Fibroblast of gingiva (primary cell): ENCODE measurements around the gene RAB17.
"Not testable (repeated sequence)": the region's sequence is repeated elsewhere in the genome, so short reads cannot be mapped to it uniquely, and the experiment has no call there.

Source experiments
- DNase-seq: peaks from one replicate; pipeline ENCODE4 v3.0.0-alpha.2; 2011; ENCODE audit warnings: low read depth

Gene RAB17

DNA sequence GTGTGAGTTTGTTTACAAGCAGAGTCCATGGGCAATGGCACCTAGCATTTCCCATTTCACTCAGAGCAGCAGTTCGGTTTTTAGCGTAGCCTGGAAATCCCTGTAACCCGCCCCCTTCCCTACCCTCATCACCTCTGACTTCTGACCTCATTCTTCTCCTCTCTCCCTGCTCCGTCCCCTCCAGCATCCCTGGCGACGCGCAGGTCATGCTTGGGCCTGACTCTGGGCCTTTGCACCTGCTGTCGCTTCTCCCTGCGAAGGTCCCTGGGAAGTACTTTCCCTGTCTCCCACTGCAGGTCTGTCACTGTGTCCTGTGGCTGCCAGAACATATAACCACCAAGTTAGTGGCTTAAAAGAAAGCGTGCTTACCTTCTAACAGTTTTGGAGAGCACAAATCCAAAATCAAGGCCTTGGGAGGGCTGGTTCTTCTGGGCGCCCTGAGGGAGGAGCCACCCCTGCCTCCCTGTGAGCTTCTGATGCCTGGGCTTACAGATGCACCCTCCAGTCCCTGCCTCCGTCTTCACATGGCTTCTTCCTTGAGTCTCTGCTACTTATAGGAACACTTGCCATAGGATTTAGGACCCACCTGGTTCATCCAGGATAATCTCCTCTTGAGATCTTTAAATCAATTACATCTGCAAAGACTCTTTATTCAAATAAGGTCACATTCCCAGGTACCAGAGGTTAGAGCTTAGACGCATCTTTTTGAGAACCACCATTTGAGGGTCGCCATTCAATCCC, 8.1 kb upstream of the RAB17 start:
- DNase-seq: no peak

DNA sequence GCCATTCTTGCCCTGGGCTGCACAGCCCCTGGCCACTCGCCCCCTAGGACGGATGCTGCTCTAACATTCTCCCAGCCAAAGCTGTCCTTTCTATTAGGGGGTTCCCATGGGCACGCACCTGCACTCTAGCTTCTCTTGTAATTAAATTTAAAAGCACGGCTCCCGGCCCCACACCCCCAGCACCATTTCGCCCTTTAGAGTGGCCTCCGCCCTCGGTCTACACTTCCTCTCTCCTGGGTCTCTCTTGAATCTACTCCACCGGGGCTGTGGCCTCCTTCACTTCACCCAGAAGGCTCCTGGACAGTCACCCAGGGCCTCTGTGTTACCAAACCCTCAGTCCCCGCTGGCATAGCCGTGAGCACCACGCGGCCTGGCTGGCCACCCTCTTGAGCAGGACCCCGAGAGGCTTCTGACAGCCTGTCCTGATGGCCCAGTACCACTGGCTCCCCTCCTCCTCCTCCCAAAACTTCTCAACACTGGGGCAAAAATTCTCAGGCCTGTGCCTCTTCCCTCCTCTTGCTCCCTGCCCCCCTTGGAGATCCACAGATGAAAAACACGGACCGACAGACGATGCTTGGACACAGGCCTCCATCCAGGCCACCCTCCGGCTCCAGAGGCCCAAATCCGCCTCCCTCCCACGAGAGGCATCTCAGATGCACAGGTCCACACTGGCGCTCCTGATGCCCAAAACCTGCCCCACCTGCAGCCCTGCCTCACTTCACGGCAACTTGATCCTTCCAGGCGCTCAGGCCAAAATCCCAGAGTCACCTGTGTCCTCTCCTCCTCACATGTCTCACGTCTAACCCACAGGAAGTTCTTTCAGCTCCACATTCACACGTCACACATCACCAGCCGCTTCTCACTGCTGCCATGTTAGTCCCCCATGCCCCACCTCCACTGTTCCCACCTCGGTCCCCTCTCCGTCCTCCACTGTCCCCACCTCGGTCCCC, 6.9 kb upstream of the RAB17 start:
- no peak for DNase-seq

DNA sequence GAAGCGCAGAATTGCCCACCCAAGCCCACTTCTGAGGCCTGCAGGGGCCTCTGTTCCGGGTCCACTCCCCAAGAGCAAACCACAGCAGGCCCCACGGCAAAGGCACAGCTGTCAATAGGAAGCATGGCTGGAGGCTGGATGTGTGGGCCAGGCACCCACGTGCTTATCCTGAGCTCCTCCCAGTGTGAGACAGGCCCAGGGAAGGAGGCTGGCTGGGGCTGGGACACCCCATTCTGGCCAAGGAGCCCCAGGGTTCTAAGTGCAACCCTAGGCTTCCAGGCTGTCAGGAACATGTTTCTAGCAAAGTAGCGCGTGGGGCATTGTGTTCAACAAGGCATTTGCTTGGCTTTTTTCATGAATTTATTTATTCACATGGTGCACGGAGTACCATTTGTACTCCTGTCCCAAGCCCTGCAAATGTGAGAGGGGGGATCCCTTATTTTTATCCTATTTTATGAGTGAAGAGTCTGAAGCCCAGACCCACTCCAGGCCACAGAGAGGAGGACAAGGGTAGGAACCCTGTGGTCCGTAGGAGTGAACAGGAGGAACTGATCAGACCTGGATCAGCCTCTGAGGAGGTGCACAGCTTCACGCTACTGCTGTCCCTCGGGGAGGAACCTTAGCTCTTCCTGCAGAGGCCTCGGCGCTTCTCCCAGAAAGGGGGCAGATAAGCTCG, 6.1 kb upstream of the RAB17 start:
- no peak for DNase-seq

DNA sequence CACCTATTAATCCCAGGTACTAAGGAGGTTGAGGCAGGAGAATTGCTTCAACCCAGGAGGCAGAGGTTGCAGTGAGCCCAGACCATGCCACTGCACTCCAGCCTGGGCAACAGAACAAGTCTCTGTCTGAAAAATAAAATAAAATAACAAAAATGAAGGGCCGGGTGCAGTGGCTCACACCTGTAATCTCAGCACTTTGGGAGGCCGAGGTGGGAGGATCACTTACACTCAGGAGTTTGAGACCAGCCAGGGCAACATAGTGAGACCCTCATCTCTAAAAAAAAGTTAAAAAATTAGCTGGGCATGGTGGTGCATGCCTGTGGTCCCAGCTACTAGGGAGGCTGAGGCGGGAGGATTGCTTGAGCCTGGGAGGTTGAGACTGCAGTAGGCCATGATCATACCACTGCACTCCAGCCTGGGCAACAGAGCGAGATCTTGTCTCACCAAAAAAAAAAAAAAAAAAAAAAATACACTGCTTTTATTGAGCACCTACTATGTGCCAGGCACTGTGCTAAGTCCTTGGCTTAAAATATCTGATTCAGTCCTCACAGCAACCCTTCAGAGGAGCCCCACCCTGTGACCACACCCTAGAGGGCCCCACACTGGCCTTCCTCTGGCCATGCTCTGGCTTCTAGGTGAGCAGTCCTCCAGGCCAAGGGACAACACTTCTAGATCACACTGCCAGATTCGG, 5.4 kb upstream of the RAB17 start:
- not testable (repeated sequence) for DNase-seq

DNA sequence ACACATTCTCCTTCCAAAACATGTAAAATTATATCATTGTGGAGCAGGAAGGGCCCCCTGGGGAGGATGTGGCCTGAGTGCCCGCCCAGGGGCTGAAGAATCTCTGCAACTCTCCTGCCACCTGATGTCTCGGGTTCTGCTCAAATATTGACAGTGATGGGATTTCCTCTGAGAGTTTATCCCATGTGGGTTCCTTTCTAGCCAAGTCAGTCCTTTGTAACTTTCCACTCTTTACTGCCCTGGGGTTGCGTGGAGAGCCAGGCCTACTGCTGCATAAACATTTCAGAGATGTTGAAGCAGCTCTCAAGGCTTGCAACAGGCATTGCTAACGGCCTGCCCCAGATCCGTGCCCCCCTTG, 4.0 kb upstream of the RAB17 start:
- no peak for DNase-seq

DNA sequence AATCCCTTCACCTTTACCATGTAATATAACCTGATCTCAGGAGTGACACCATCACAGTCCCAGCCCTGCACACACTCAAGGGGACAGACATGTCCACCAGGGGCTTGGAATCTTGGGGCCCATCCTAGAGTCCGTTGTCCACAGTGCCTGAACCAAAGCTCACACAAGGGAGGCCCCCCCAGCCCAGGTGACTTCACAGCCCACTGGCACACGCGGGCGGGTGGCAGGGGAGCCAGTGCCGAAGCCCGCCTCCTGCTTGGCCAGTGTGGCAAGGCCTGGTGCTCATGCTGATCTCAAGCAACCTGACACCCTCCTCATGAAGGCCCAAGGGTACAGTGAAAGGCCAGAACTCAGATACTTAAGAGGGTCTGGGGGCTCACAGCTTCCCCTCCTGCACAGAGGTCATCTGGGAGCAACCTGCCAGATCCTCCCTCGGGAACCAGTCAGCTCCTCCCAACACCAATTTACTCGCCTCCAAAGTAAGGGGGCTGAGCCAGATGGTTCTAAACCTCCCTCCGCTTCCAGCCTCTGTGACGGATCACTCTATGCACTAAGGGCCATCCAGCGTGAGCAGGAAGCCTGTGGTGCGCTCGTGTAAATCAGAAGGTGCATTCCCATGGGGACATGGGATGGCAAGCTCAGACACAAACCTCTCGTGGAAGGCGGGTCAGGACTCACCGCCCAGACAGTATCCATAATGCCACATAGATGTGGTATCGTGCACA, 3.2 kb upstream of the RAB17 start:
- DNase-seq: no peak

DNA sequence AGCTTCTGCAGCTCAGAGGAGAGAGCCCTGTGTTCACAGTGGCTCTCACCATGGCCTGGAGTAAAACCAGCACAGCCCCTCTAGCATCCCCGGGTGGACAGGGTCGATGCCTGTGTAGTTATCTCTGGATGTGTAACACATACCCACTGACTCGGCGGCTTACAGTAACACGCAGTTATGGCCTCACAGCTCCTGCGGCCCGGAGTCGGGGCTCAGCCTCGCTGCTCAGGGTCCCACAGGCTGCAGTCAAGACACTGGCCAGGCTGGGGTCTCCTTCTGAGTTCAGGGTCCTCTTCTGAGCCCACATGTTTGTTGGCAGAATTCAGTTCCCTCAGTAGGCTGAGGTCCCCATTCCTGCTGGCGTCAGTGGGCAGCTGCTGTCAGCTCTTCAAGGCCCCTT, 2.5 kb upstream of the RAB17 start:
- DNase-seq: no peak

DNA sequence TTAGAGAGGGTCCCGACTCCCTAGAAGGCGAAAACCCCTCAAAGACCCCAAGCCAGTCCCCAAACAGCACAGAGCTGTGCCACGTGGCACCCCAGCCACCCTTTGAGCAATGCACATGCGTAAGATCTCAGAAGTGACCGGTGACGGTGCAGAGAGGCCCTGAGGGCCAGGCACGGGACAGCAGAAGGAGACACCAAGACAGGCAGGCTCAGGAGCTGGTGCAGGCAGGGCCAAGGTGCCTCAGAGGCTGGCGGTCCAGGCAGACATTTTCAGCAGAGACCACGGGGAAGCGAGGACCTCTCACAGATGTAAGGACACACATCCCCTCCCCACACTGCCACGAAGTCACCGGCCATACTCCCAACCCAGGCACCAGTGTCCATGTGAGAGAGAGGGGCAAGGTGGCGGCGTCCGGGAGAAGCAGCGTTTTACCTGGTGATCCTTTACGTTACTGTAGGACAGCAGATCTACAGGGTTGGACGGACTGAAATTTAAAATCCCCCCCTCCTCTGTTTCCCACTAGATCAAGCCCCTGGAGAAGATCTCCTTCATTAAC, 2.0 kb upstream of the RAB17 start:
- no peak for DNase-seq

DNA sequence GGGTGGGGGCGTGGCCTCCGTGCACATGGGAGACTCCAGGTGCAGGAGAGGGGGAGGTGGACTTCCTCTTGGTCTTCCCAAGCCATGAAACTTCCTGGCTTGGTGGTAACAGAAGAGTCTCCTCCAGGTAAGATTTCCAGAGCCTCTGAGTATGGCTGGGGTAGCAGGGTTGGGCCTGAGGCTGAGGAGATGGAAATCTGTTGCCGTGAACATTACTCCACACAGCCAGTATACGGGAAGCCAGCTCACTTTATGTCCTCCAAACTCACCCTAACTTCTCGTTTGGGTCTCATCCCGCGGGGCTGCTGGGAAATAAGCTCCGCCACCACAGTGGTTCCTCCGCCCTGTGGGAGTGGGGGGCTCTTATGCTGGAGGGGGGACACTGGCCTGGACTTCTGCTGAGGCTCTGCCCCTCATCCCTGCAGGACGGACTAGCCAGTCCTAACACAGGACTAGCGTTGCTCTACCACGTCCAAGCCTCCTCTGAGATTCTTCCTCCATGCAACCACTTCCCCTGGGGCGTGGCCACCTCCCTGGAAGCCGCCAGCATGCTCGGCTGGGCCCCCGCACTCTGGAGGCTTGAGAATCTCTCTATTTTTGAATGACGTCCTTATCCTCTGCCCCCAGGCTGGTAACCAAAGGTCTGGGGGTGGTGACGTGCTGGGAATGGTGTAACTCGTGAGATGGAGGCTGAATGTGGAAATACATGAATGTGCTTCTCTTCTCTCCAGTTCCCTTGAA, 777 bp upstream of the RAB17 start:
- DNase-seq: no peak

DNA sequence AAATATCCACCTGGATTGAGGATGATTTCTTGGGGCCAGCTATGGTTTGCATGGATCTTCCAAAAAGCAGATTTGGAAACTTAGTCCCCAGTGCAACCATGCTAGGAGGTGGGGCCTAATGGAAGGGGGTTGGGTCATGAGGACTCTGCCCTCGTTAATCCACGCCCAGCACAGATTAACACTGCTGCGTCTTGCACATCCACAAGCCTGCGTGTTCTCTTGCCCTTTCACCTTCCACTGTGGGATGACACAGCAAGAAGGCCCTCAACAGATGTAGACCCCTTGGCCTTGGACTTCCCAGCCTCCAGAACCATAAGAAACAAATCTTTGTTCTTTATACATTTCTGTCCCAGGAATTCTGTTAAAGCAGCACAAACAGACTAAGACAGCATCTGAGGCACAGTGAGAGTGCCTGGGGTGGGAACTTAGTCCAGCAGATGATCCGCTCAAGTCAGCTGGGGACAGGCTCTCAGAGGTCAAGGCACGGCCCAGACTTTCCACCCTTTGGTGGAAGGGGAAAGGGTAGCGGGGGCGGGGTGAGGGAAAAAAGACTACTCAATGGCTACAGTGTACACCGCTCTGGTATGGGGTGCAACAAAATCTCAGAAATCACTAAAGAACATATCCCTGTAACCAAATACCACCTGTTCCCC, 2.4 kb downstream of the RAB17 start:
- DNase-seq: no peak

DNA sequence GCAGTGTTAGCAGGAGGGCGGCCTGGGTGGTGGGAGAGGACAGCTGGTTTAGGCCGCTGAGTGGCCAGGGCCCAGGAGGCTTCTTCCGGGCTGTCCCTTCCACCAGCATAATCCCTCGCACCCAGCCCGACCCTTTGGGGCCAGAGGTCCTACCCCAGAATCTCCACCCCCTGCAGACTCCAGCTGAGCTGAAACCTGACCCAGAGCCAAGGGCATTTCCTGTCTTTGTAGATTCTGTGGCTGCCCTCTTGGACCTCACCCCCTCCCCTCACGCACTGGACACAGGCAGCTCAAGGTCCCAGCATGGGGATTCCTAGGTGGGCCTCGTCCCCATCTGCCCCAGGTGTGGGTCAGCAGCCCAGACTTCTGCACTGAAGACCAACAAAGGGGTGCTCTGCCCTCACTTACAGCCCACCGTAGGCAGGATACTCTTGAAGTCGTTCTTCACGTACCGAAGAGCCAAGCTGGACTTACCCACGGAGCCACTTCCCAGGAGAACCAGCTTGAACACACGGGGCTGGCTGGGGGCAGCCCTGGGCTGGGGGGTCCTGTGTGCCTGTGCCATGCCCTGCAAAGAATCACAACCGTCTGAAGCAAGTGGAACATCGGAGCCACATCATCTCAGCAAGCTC, 4.8 kb downstream of the RAB17 start:
- DNase-seq: no peak

DNA sequence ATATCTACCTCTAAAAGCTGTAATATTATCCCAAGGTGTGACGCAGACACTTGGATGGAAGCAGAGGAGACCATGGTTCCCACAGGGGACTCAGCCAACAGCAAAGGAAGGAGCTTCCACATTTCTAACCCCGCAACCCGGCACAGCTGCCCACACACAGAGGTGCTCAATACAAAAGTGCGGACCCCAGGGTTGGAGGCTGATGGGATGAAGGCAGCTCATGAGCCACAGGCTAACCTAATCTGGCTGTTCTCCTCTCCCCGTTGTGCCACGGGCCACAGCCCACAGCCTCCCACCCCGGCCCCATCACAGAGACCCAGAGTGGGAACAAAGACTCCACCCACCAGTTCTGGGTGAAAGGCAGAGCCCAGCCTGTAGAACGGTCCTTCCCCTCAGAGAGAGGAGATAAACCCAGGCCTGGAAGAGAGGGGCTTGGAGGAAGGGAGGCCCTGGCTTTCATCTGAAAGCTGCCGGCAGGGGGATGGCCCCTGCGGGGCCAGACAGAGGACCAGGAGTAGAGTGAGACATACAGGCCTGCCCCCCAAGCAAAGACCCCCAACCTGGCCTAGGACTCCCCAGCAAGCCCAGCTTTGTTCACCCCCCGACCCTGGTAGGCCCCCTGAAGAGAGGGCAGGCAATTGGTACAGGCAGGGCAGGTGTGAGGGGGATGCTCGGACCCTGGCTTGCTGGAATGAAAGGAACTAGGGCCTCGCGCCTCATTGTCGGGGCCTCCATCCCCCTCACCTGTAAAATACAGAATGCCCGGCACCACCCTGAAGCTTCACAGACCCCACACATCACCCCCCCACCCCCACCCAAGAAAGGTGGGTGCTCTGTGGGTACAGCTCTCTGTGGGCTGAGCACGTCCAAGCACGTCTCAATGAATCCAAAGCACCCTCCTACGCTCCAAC, 6.9 kb downstream of the RAB17 start:
- no peak for DNase-seq

DNA sequence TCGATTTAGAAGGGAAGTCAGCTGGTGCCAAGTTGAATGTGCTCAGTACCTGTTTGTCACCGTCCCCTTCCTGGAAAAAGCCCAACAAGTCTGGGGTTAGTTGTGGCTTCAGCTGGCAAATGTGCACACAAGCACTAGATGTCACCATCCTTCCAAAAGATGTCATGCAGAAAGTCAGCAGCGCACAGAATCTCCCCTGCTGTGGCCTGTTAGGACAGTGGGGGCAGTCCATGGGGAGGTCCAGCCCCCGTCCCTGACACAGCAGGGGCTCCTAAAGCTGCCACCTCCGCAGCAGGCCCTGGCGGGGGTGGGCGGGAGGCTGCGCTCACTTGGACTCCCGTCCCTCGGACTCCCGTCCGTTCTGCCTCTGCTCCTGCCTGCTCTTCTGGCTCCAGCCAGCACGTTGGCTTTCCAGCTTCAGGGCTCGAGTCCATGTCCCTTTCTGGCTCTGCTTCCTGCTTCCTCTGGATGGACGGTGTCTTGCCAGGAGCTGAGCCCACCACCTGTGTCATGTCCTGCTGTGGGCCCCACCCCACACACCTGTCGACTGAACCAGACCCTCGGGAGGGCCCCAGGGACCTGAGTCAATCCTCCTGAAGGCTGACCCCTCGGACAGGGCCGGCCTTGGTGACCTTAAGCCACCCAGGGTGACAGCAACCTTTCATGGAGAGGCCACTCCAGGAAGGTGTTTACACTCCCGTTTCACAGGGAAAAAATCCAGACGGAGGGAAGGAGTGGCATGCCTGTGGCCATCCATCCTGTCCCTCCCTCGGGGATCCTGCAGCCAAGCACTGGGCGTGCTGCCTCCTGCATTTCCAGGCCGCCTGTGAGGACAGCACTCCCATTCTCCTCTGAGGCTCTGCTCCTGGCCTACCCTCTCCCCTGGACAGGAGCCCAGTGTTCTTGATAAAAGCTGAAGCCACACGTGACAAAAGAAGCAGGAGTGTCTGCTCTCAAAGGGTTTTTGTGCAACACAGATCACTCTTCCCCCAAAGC, 8.5 kb downstream of the RAB17 start:
- DNase-seq: peak; percentile 69

DNA sequence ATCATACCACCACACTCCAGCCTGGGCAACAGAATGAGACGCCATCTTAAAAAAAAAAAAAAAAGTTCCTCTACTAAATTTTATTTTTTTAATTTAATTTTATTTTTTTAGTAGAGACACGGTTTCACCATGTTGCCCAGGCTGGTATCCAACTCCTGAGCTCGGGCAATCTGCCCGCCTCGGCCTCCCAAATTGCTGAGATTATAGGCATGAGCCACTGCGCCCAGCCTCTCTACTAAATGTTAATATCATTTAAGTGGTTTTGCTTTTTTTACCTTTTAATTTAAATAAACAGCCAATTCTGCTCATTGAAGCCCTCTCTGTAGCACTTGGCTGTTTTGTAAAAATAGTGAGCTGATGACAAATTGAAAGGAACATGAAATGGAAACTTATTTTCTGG, 9.2 kb downstream of the RAB17 start:
- no peak for DNase-seq

DNA sequence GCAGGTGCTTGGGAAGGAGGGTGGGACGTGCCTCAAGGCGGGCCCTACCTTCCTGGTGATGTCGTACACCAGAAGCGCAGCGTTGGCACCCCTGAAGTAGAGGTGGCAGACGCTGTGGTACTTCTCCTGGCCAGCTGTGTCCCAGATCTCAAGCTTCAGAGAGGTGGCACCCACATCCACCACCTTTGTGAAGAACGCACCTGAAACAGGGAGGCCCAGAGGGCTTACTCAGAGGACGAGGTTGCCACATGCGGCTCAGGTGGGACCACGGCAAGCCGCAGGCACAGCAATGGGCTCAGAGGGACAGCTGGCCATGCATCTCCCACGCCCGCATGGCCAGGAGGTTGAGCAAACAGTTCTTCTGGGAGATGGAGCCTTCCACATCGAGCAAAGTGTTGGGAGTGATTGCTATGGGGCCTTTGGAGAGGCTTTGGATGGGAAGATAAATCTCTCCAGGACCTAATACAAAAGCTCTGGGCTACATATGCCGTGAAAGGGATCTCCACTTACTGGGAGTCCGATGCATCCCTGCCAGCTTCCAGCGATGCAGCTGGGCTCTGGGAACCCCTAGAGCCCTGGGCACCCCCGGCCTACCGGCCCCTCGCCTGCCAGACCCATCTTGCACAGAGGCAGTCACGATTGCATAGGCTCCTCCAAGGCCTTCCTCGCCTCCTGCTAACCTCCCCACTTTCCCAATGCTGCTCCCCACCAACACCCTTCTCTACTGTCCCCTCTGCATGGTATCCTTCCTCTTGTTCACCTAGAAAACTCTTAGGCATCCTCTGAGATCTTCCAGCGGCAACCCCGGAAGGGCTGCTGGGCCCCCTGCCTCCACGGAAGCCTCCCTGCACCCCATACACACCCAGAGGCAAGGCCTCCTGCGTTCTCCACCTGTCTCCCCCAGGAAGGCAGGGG, 12.3 kb downstream of the RAB17 start:
- DNase-seq: no peak

DNA sequence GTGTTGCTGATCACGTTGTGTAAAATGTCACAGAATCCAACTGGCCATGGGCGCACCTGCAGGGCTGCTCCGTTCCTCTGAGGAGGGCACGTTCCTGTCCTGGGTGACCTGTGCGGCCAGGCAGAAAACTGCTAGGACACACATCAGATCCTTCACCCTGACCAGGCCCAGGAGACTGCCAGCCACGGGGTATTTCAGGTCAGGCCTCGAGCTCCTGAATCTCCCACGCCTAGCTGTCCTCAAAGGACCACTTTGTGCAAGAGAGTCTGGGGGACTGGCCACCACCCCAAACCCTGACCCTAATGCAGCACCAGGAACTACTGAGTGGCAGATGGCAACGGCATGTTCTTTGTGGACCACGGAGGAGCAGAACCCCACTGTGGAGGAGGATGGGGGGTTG, 13.1 kb downstream of the RAB17 start:
- no peak for DNase-seq
